22Rv1 (cell line): Measurements from ENCODE around the gene DEAF1.
"Not testable (repeated sequence)": the region's sequence is repeated elsewhere in the genome, so short reads cannot be mapped to it uniquely, and the experiment has no call there.

Experiments used
- H3K27ac ChIP-seq: fragments of 450-650 bp; 2 replicates; pipeline ENCODE4 v1.5.1; 2017
- CTCF ChIP-seq: fragments of 450-650 bp; IDR thresholded peaks from 2 replicates; pipeline ENCODE4 v1.5.1; 2017; ENCODE audit warnings: mild to moderate bottlenecking
- ZFX ChIP-seq: fragments of 450-650 bp; IDR thresholded peaks from 2 replicates; pipeline ENCODE4 v1.6.1; 2017; ENCODE audit warnings: antibody characterized with exemption, borderline replicate concordance

Gene DEAF1

GRCh38 chr11:692824-693414, 2.1 kb downstream of the DEAF1 start:
- H3K27ac ChIP-seq, result no peak overlapping the region
- no peak for TF ChIP-seq CTCF
- no peak for TF ChIP-seq ZFX

GRCh38 chr11:691710-692590, 3.1 kb downstream of the DEAF1 start:
- H3K27ac ChIP-seq, result no peak overlapping the region
- TF ChIP-seq ZFX (no peak), CTCF (no peak)

- TF ChIP-seq CTCF (no peak), ZFX (no peak)
- no peak overlapping the region for H3K27ac ChIP-seq
Measured at GRCh38 chr11:690738-691633, 4.0 kb downstream of the DEAF1 start.

GRCh38 chr11:690244-690643, 4.8 kb downstream of the DEAF1 start:
- not testable (repeated sequence) for H3K27ac ChIP-seq

GRCh38 chr11:689625-690024, 5.4 kb downstream of the DEAF1 start:
- no peak for TF ChIP-seq ZFX
- no peak overlapping the region for H3K27ac ChIP-seq

GRCh38 chr11:688681-689080, 6.3 kb downstream of the DEAF1 start:
- H3K27ac ChIP-seq, result no peak overlapping the region
- TF ChIP-seq ZFX, result no peak
- TF ChIP-seq CTCF, result no peak

GRCh38 chr11:687751-688150, 7.3 kb downstream of the DEAF1 start:
- TF ChIP-seq ZFX (no peak), CTCF (no peak)
- no peak overlapping the region for H3K27ac ChIP-seq
